Measurements from ENCODE around the gene GPC6.
"Not testable (repeated sequence)": the region's sequence is repeated elsewhere in the genome, so short reads cannot be mapped to it uniquely, and the experiment has no call there.

Gene GPC6

GRCh38 chr13:94270556-94270955 is 1043.9 kb downstream of the GPC6 start:
- no peak for DNase-seq

- no peak for DNase-seq
Observed at GRCh38 chr13:94272038-94272437, 1045.4 kb downstream of the GPC6 start.

- no peak for DNase-seq
Observed at GRCh38 chr13:94280349-94280748, 1053.7 kb downstream of the GPC6 start.

GRCh38 chr13:94280845-94281244 is 1054.2 kb downstream of the GPC6 start:
- DNase-seq = no peak

GRCh38 chr13:94286581-94286980 is 1060.0 kb downstream of the GPC6 start:
- DNase-seq = no peak

GRCh38 chr13:94291631-94292322 is 1065.2 kb downstream of the GPC6 start:
- no peak for DNase-seq

GRCh38 chr13:94292323-94292640 is 1065.7 kb downstream of the GPC6 start:
- no peak for DNase-seq

- no peak for DNase-seq
Observed at GRCh38 chr13:94296471-94296870, 1069.9 kb downstream of the GPC6 start.

- DNase-seq = no peak
Observed at GRCh38 chr13:94298346-94298745, 1071.7 kb downstream of the GPC6 start.

GRCh38 chr13:94300401-94300800 is 1073.8 kb downstream of the GPC6 start:
- no peak for DNase-seq

- no peak for DNase-seq
Observed at GRCh38 chr13:94301487-94301886, 1074.9 kb downstream of the GPC6 start.

GRCh38 chr13:94302847-94303565 is 1076.4 kb downstream of the GPC6 start:
- not testable (repeated sequence) for DNase-seq

GRCh38 chr13:94303644-94304174 is 1077.1 kb downstream of the GPC6 start:
- no peak for DNase-seq

- no peak for DNase-seq
Observed at GRCh38 chr13:94305033-94305432, 1078.4 kb downstream of the GPC6 start.

- no peak for DNase-seq
Observed at GRCh38 chr13:94305463-94305862, 1078.9 kb downstream of the GPC6 start.

- DNase-seq = no peak
Observed at GRCh38 chr13:94305934-94306333, 1079.3 kb downstream of the GPC6 start.

GRCh38 chr13:94308832-94309231 is 1082.2 kb downstream of the GPC6 start:
- no peak for DNase-seq

GRCh38 chr13:94309576-94309975 is 1083.0 kb downstream of the GPC6 start:
- no peak for DNase-seq

GRCh38 chr13:94309997-94310855 is 1083.6 kb downstream of the GPC6 start:
- DNase-seq = no peak

GRCh38 chr13:94311893-94312292 is 1085.3 kb downstream of the GPC6 start:
- no peak for DNase-seq

- no peak for DNase-seq
Observed at GRCh38 chr13:94312511-94313216, 1086.1 kb downstream of the GPC6 start.

- no peak for DNase-seq
Observed at GRCh38 chr13:94313321-94313910, 1086.8 kb downstream of the GPC6 start.

All from stimulated activated CD4-positive, alpha-beta T cell treated with anti-CD3 and anti-CD28 coated beads, Interleukin-15, amount 100 ng/mL, for 24 hours (primary cell).